Lower leg skin (tissue), 4 donors: ENCODE measurements around the gene KLRC2. TPM values are rescaled to one million over a fixed set of nuclear protein-coding genes. Genes with fewer than 3 reads are reported as not detected.
"Not testable (repeated sequence)": the region's sequence is repeated elsewhere in the genome, so short reads cannot be mapped to it uniquely, and the experiment has no call there.

Source experiments
- DNase-seq, 2 donors: peaks; one replicate each; pipeline ENCODE4 v3.0.0-alpha.2; 2019; ENCODE audit warnings: low spot score in 2 of 2
- H3K4me3 ChIP-seq: fragments of 200-600 bp; sonication (generic); 2 replicates; pipeline ENCODE4 v1.5.1; 2017; ENCODE audit warnings: mild to moderate bottlenecking, low read depth; ENCODE audit not compliant: poor library complexity, severe bottlenecking
- POLR2A ChIP-seq, 2 donors: fragments of 450-650 bp; IDR thresholded peaks; one replicate each; pipeline ENCODE4 v1.6.1; 2016 to 2017; ENCODE audit warnings: antibody characterized with exemption in 2 of 2, mild to moderate bottlenecking in 1 of 2, moderate library complexity in 1 of 2
- WGBS, 2 donors: methylation state at CpG; one replicate each; pipeline ENCODE4 v1.1.5; 2018; 5-methylcytosine and 5-hydroxymethylcytosine counted together
- intact Hi-C: fragments of 100-400 bp; cut with DNase I; formaldehyde crosslinking; loops from one replicate; pipeline ENCODE4 v1.15.0; 2023; ENCODE audit warnings: low total_unique reads
- total RNA-seq, 4 donors: library from RNA; depleted of rRNA; stranded (reverse); fragments of >200 nt; gene quantifications; one replicate each; pipeline ENCODE4 v1.1.0, GENCODE V29; 2016
- TF ChIP-seq, protein P1 (sequence below), 3 donors: fragments of 450-650 bp; IDR thresholded peaks; one replicate each; pipeline ENCODE4 v1.5.1; 2016; ENCODE audit warnings: antibody characterized with exemption in 3 of 3, mild to moderate bottlenecking in 3 of 3, moderate library complexity in 2 of 3

Gene KLRC2
- total RNA-seq, 4 donors from 2014 or later, result 0.71 TPM; not detected in 3

DNA sequence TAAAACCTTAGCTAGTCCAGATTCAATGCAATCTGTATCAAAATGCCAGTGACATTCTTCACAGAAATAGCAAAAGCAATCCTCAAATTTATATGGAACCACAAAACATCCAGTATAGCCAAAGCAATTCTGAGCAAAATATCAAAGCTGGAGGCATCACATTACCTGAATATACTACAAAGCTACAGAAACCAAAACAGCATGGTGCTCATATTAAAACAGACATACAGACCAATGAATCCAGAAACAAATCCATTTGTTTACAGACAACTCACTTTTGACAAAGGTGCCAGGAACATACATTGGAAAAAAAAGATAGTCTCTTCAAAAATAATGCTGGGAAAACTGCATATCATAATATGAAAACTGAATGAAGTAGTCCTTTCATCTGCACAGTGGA is 31.0 kb downstream of the KLRC2 start:
- H3K4me3 ChIP-seq, result no peak overlapping the region
- DNase-seq, result no peak
- intact Hi-C loops, result no loop called here
- no peak for TF ChIP-seq POLR2A (IDR thresholded peaks at IDR 0.05)
- TF ChIP-seq, protein P1, sequence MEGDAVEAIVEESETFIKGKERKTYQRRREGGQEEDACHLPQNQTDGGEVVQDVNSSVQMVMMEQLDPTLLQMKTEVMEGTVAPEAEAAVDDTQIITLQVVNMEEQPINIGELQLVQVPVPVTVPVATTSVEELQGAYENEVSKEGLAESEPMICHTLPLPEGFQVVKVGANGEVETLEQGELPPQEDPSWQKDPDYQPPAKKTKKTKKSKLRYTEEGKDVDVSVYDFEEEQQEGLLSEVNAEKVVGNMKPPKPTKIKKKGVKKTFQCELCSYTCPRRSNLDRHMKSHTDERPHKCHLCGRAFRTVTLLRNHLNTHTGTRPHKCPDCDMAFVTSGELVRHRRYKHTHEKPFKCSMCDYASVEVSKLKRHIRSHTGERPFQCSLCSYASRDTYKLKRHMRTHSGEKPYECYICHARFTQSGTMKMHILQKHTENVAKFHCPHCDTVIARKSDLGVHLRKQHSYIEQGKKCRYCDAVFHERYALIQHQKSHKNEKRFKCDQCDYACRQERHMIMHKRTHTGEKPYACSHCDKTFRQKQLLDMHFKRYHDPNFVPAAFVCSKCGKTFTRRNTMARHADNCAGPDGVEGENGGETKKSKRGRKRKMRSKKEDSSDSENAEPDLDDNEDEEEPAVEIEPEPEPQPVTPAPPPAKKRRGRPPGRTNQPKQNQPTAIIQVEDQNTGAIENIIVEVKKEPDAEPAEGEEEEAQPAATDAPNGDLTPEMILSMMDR (IDR thresholded peaks at IDR 0.05), result no peak

DNA sequence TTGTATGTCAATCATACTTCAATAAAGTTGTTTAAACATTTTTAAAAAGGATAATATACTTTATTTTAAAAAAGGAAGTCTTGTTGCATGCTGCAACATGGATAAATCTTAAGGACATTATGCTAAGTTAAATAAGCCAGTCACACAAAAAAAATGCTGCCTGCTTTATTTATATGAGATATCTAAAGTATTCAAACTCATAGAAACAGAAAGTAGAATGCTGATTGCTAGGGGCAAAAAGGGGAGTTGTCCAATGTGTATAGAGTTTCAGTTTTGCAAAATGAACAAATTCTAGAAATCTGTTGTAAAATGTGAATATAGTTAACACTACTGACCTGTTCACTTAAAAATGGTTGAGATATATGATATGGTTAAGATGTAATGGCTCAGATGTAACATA is 35.0 kb downstream of the KLRC2 start:
- H3K4me3 ChIP-seq, result no peak overlapping the region
- intact Hi-C loops, result no loop called here
- no peak for DNase-seq
- TF ChIP-seq POLR2A (IDR thresholded peaks at IDR 0.05), result no peak
- TF ChIP-seq, protein P1 (IDR thresholded peaks at IDR 0.05), result no peak

DNA sequence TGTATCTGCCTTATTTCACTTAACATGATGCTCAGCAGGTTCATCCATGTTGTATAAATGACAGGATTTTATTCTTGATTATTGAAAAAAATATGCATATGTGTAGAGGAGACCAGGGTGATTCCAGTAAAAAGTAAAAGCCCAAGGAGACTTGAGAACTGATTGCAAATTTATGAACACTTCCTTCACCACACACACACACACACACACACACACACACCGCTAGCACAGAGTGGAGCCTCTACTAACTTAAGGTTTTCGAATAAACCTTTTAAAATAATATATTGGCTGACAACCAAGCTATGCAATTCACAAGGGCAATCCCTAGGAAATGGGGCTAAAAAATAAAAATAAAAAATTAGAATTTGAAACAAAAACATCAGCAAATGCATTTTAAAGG is 37.6 kb downstream of the KLRC2 start:
- DNase-seq, result no peak
- H3K4me3 ChIP-seq, result no peak overlapping the region
- intact Hi-C loops, result no loop called here
- TF ChIP-seq POLR2A (IDR thresholded peaks at IDR 0.05), result no peak
- TF ChIP-seq, protein P1 (IDR thresholded peaks at IDR 0.05), result no peak
- 85 to 92% methylated on average over 2 of the region's 2 CpGs for WGBS, 2 donors

DNA sequence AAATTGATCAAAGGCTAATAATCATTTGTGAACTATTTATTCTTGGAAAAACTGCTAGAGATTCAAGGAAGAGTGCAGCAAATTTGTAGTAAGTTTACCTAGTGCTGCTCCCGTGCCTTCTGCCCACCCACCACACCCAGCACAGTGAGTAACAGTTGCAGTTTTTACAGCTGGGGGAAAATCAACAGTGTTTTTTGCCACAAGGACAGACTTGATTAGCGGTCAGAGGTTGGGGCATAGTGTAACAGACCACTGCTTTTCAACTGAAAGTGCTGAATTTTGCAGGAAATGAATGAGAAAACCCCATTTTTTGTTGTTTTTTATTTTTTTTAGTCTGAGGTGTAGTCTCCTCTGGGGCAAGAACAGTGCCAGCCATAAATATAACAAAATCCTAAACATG is 38.5 kb downstream of the KLRC2 start:
- 58 to 65% methylated on average over 2 of the region's 2 CpGs for WGBS, 2 donors
- intact Hi-C loops, result no loop called here
- no peak overlapping the region for H3K4me3 ChIP-seq
- DNase-seq, result no peak
- no peak for TF ChIP-seq POLR2A (IDR thresholded peaks at IDR 0.05)
- TF ChIP-seq, protein P1 (IDR thresholded peaks at IDR 0.05), result no peak

DNA sequence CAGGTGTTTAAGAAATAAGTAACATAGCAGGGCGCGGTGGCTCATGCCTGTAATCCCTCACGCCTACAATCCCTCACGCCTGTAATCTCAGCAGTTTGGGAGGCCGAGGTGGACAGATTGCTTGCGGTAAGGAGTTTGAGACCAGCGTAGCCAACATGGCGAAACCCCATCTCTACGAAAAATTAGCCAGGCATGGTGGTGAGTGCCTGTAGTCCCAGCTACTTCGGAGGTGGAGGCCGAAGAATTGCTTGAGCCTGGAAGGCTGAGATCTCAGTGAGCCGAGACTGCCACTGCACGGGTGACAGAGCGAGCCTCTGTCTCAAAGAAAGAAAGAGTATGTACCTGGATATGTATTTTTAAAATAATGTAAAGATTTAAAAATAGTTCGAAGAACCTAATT is 39.6 kb downstream of the KLRC2 start:
- intact Hi-C loops, DNase-seq, H3K4me3 ChIP-seq: not testable (repeated sequence)
- 80 to 91% methylated on average over 15 of the region's 15 CpGs for WGBS, 2 donors

DNA sequence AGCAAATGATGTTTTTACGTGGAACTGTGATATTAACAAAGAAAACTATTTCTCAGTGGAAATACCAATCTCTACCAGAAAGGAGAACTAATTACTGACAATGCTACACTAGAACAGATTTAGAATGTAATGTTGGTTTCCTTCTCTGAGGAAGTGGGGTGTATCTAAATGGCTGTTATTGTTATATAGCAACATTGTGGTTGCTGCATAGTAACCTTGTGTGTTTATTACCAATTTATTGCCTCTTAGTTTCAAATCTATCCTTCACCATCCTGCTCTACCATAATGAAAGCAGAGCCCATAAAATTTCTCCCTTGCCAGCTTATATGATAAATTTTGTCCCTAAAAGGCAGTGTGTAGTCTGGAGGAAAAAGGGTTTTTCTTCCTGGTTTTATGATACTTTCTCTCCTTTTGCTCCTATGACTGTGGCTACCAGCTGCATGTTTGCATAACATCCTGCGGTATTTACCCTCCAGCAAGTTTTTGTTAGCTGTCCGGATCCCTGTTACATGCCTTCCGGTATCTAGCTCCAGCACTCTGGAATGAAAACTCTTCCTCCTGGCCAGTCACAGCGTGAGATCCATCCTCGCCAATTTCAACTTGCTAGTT is 40.3 kb downstream of the KLRC2 start:
- intact Hi-C loops, result no loop called here
- DNase-seq, result peak in 1 of 2 donors; percentile 43
- TF ChIP-seq, protein P1 (IDR thresholded peaks at IDR 0.05), result no peak
- TF ChIP-seq POLR2A (IDR thresholded peaks at IDR 0.05), result no peak
- H3K4me3 ChIP-seq, result no peak overlapping the region
- WGBS, 2 donors, result 19 to 30% methylated on average over 6 of the region's 6 CpGs

DNA sequence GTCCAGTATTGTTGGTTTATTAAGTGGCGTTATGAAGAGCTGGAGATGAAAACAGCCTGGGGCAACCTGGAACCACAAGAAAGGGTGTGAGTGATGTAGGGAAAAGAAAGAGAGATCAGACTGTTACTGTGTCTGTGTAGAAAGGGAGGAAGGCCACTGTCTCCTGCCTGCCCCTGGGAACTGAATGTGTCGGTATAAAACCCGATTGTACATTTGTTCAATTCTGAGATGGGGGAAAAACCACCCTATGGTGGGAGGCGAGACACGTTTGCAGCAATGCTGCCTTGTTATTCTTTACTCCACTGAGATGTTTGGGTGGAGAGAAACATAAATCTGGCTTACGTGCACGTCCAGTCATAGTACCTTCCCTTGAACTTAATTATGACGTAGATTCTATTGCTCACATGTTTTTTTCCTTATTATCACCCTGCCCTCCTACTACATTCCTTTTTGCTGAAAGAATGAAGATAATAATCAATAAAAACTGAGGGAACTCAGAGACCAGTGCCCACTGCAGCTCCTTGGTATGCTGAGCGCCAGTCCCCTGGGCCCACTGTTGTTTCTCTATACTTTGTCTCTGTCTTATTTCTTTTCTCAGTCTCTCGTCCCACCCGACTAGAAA is 41.2 kb downstream of the KLRC2 start:
- intact Hi-C loops, H3K4me3 ChIP-seq, DNase-seq: not testable (repeated sequence)
- WGBS, 2 donors, result 75 to 76% methylated on average over 11 of the region's 11 CpGs
